ENCODE results near the gene HERPUD1.

The HERPUD1 gene

GRCh38 chr16:56916571-56917403, 15.2 kb upstream of the HERPUD1 start:
- H3K27ac ChIP-seq (ENCODE audit: low read length), result peak overlapping the region; percentile 98
- H3K36me3 ChIP-seq (replicated peaks; ENCODE audit: insufficient read depth, low read length), result no peaks in the 10 kb centered on the region
- DNase-seq, result peak; percentile 94
- peak overlapping the region; percentile 39 for H3K4me3 ChIP-seq (ENCODE audit: low read length)
- H3K79me2 ChIP-seq (ENCODE audit: low read length), result no peaks in the 10 kb centered on the region
- no peak for TF ChIP-seq EZH2 (optimal IDR thresholded peaks at IDR 0.05; ENCODE audit: low read depth, low read length)
- TF ChIP-seq CTCF (IDR thresholded peaks at IDR 0.05; ENCODE audit: low read length), result no peak
- H3K4me1 ChIP-seq (ENCODE audit: low read length), result peaks cover 67% of the 10 kb centered on the region
- no peaks in the 10 kb centered on the region for H3K9me2 ChIP-seq (replicated peaks; ENCODE audit: insufficient read depth, low read length)
- H3F3A ChIP-seq (ENCODE audit: insufficient read depth, low read length), result peaks cover 25% of the 10 kb centered on the region
- H4K20me1 ChIP-seq (ENCODE audit: insufficient read depth, low read length), result no peaks in the 10 kb centered on the region
- no peak overlapping the region; the same call in 1 of the 2 replicates for H2AFZ ChIP-seq (ENCODE audit: low read length)
- peak overlapping the region; percentile 77 for H3K4me2 ChIP-seq (ENCODE audit: low read depth, low read length)
- H3K9me3 ChIP-seq (replicated peaks; ENCODE audit: insufficient read depth, low read length), result no peaks in the 10 kb centered on the region
- no peaks in the 10 kb centered on the region for H3K27me3 ChIP-seq (replicated peaks; ENCODE audit: insufficient read depth, low read length)
- H3K9ac ChIP-seq (ENCODE audit: low read length), result peak overlapping the region; percentile 94

- no peak overlapping the region for H3K4me3 ChIP-seq (ENCODE audit: low read length)
- no peaks in the 10 kb centered on the region for H3K9me3 ChIP-seq (replicated peaks; ENCODE audit: insufficient read depth, low read length)
- H3K27me3 ChIP-seq (replicated peaks; ENCODE audit: insufficient read depth, low read length), result no peaks in the 10 kb centered on the region
- H3K27ac ChIP-seq (ENCODE audit: low read length), result peak overlapping the region; percentile 98; the same call in 1 of the 2 replicates
- H3K4me1 ChIP-seq (ENCODE audit: low read length), result peaks cover 50% of the 10 kb centered on the region
- H4K20me1 ChIP-seq (ENCODE audit: insufficient read depth, low read length), result no peaks in the 10 kb centered on the region
- H3F3A ChIP-seq (ENCODE audit: insufficient read depth, low read length), result peaks cover 19% of the 10 kb centered on the region
- no peaks in the 10 kb centered on the region for H3K79me2 ChIP-seq (ENCODE audit: low read length)
- no peak overlapping the region for H2AFZ ChIP-seq (ENCODE audit: low read length)
- H3K4me2 ChIP-seq (ENCODE audit: low read depth, low read length), result no peak overlapping the region
- H3K9me2 ChIP-seq (replicated peaks; ENCODE audit: insufficient read depth, low read length), result no peaks in the 10 kb centered on the region
- no peak for DNase-seq
- H3K9ac ChIP-seq (ENCODE audit: low read length), result no peak overlapping the region
- no peak for TF ChIP-seq CTCF (IDR thresholded peaks at IDR 0.05; ENCODE audit: low read length)
- no peak for TF ChIP-seq EZH2phosphoT487 (IDR thresholded peaks at IDR 0.05; ENCODE audit: low read length)
- TF ChIP-seq EZH2 (optimal IDR thresholded peaks at IDR 0.05; ENCODE audit: low read depth, low read length), result no peak
- H3K36me3 ChIP-seq (replicated peaks; ENCODE audit: insufficient read depth, low read length), result no peaks in the 10 kb centered on the region
Observed at GRCh38 chr16:56918467-56919012, 13.4 kb upstream of the HERPUD1 start.

- no peak overlapping the region for H3K4me2 ChIP-seq (ENCODE audit: low read depth, low read length)
- H3K4me1 ChIP-seq (ENCODE audit: low read length), result peaks cover 46% of the 10 kb centered on the region
- no peaks in the 10 kb centered on the region for H4K20me1 ChIP-seq (ENCODE audit: insufficient read depth, low read length)
- H3K27me3 ChIP-seq (replicated peaks; ENCODE audit: insufficient read depth, low read length), result no peaks in the 10 kb centered on the region
- H3K79me2 ChIP-seq (ENCODE audit: low read length), result no peaks in the 10 kb centered on the region
- H3F3A ChIP-seq (ENCODE audit: insufficient read depth, low read length), result peaks cover 19% of the 10 kb centered on the region
- TF ChIP-seq EZH2phosphoT487 (IDR thresholded peaks at IDR 0.05; ENCODE audit: low read length) (no peak), CTCF (IDR thresholded peaks at IDR 0.05; ENCODE audit: low read length) (no peak), EZH2 (optimal IDR thresholded peaks at IDR 0.05; ENCODE audit: low read depth, low read length) (no peak)
- H3K9ac ChIP-seq (ENCODE audit: low read length), result no peak overlapping the region
- no peaks in the 10 kb centered on the region for H3K36me3 ChIP-seq (replicated peaks; ENCODE audit: insufficient read depth, low read length)
- DNase-seq, result no peak
- H3K9me3 ChIP-seq (replicated peaks; ENCODE audit: insufficient read depth, low read length), result no peaks in the 10 kb centered on the region
- no peak overlapping the region for H3K4me3 ChIP-seq (ENCODE audit: low read length)
- no peak overlapping the region for H3K27ac ChIP-seq (ENCODE audit: low read length)
- H2AFZ ChIP-seq (ENCODE audit: low read length), result no peak overlapping the region
- no peaks in the 10 kb centered on the region for H3K9me2 ChIP-seq (replicated peaks; ENCODE audit: insufficient read depth, low read length)
Observed at GRCh38 chr16:56919099-56919800, 12.7 kb upstream of the HERPUD1 start.

Measured in MM.1S (cell line).